Measurements from ENCODE around the gene SH2B2. TPM values are rescaled to one million over a fixed set of nuclear protein-coding genes. Genes with fewer than 3 reads are reported as not detected.
A peak's percentile ranks its signal among the peaks of the same experiment; 100 is the strongest.

SH2B2 gene
- total RNA-seq, 1 experiment from 2014 or later: 2.2 TPM

DNA sequence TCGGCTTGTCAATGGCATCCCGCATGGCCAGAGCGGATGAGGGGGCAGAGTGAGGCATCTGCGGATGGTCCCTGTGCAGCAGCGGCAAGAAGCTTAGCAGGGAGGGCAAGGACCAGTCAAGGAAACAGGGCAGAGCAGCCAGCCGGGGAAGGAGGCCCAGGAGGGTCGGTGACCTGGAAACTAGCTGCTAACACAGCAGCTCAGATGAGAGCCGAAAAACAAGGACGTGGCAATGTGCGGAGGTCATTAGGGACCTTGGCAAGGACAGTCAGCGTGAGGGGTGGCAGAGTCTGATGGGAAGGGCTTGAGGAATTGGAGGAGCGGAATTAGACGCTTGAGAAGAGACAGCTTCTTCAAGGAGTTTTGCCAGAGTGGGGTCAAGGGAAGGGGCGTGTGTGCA, 20.1 kb upstream of the SH2B2 start:
- DNase-seq (ENCODE audit: low read depth): peak; percentile 12

DNA sequence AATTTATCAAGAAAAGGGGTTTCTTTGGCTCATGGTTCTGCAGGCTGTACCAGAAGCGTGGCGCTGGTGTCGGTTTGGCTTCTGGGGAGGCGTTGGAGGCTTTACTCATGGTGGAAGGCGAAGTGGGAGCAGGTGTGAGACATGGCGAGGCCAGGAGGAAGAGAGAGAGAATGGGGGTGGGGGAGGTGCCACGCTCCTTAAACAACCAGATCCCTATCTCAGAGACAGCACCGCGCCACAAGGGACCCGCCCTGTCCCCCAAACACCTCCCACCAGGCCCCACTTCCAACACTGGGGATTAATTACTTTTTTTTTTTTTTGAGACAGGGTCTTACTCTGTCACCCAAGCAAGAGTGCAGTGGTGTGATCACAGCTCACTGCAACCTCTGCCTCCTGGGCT, 18.0 kb upstream of the SH2B2 start:
- peak; percentile 5 for DNase-seq (ENCODE audit: low read depth)

DNA sequence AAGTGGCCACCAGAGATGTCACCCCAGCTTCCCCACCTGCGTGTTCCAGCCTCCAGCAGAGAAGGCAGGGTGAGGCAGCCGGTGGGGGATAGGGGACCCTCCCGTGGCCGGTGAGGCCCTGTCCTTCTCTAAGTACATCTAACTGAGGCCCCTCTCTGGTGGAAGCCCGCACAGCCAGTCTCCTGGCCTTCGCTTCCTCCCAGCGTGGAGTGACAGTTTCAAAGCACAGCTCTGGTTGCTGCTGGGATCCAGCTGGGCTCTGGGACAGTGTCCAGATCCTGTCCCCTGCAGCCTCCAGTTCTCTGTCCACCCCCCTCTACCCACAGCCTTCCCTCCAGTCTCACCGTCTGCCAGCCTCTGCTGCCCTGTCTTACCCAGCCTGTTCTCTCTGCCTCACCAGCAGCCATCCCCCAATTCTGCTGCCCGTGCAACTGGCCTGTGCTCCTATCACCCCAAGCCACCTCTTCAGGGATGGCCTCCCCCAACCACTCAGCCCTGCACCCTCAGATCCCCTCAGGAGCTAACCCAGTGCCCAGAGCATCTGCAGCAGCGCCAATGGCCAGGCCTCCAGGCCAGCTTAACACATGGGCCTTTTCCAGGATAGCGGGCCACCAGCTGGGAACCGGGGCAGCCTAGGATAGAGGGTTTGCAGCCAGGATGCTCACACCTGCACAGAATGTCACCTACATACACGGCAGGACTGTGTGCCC, 16.3 kb upstream of the SH2B2 start:
- peak; percentile 4 for DNase-seq (ENCODE audit: low read depth)

DNA sequence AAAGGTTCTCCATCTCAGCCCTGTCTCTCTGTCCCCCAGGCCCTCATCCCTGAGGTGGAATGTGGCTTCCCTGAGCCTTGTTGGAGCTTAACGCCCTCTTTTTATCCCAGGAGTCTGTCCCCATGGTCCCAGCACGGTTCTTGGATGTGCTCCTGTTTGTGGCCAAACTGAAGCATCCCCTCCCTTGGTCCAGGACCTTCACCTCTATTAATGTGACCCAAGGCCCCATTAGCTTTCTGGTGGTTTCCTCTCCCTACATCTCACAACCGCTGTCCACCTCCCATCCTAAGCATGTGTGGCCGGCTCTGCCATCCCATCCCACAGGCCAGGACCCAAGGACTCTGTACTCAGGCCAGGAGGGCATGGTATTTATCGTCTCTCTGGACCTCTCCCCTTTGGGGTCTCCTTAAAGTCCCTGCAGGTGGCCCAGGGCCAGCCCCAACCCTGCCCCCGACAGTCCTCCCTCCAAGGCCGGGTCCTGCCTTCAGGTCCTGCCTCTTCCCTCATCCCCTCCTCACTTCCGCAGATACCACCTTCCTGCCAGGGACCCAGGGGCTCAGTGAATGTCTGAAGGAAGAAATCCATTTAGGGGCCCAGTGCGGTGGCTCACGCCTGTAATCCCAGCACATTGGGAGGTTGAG, 15.4 kb upstream of the SH2B2 start:
- no peak for DNase-seq (ENCODE audit: low read depth)

DNA sequence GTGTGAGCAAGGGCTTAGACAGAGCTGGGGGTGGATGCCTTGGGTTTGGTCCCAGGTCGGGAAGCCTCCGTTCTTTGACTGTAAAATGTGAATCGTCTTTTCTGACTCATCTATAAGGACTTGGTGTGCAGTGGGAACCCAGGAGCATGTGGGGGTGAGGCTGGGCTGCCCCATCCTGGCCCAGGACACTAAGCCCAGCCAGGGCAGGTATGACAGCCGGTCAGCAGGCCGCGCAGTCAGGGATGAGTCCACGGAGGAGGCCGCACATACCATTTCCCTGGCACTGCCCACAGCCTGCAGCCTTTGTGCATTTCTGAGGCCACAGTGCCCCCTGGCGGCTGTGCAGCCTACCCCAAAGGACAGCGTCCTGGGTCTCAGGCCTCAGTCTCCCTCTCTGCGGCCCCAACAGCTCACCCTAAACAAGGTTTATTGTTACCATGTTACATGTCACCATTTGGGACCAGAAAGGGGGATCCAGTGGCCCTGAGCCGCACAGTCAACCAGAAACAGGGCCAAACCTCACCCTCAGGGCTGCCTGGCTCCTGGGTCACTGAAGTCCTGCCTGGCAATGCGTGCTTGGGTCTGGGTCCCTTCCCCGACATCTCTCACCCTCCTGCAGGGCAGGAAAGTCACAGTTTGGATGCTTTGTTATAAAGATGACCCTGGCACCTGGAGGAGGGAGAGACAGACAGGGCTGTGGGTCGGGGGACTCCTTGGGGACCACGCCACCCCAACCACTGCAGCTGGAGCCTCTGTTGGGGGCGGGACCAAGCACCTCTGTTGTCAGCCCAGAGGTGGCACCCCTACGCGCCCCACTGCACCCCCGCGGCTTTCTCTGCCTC, 14.4 kb upstream of the SH2B2 start:
- peak; percentile 89 for DNase-seq (ENCODE audit: low read depth)

DNA sequence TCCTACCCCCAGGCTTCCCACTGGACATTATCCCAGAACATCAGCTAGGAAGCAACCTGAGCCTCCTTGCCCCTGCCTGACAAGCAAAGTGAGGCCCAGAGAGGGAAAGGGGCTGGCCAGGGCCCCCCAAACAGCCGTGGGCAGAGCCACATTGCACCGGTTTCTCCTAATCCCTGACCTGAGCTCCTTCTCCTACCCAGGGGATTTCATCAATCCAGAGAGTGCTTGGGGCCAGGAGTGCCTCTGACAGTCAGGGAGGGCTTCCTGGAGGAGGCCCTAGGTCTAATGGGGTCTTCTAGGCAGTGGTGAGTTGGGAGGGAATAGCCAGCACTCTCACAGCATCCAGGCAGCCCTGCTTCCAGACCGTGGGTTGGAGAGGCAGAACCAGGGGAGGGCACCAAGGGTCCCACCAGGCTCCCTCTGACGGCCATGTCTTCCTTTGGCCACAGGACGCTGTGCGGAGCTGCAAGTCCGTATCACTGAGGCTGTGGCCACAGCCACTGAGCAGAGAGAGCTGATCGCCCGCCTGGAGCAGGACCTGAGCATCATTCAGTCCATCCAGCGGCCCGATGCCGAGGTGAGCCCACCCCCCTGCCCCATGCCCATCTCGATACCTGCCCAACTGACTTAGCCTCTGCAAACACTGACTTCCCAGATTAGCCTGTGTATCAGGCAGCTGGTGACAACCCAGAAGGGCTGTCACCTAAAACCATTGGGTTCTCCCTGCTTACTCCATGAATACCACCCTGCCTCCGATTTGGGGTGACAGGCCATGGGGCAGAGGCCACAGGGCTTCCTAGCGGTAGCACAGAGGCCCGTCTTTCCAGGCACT, 13.5 kb upstream of the SH2B2 start:
- no peak for DNase-seq (ENCODE audit: low read depth)

GRCh38 chr7:102273749-102274712, 12.6 kb upstream of the SH2B2 start:
- peak; percentile 92 for DNase-seq (ENCODE audit: low read depth)

DNA sequence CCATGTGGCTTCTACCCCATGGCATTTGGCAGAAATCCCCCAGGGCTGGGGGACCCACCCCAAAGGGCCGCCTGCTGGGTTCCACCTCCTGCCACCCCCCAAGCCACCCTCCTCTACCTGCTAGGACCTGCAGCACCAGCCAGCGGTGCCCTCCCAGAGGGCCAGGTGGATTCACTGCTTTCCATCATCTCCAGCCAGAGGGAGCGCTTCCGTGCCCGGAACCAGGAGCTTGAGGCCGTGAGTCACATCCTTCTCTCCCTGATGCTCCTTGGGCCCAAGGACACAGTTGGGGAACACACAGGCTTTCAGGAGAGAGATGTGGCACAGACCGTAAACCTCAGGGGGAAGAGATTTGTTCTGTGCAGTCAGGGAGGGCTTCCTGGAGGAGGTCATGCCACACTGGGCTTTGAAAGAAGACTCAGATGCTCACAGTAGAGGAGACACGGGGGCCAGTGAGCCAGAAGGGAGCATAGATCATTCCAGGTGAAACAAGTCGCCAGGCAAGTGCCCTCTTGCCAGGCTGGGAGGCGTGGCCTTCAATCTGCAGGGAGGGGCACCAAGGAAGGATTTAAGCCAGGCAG, 11.5 kb upstream of the SH2B2 start:
- peak; percentile 46 for DNase-seq (ENCODE audit: low read depth)

DNA sequence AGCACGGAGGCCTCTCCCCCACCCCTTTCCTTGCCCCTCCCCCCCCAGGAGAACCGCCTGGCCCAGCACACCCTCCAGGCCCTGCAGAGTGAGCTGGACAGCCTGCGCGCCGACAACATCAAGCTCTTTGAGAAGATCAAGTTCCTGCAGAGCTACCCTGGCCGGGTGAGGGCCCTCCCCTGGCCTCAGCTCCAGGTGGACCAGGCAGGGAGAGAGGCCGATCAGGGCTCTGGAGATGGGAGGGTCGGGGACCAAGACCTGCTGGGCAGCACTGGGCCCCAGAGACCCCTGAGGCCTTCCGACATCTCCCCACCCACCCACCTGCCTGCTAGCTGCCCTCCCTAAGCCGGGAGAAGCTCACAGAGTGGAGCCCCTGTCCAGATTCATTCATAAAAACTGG, 8.8 kb upstream of the SH2B2 start:
- DNase-seq (ENCODE audit: low read depth): no peak

GRCh38 chr7:102279537-102280400, 6.9 kb upstream of the SH2B2 start:
- peak; percentile 81 for DNase-seq (ENCODE audit: low read depth)

DNA sequence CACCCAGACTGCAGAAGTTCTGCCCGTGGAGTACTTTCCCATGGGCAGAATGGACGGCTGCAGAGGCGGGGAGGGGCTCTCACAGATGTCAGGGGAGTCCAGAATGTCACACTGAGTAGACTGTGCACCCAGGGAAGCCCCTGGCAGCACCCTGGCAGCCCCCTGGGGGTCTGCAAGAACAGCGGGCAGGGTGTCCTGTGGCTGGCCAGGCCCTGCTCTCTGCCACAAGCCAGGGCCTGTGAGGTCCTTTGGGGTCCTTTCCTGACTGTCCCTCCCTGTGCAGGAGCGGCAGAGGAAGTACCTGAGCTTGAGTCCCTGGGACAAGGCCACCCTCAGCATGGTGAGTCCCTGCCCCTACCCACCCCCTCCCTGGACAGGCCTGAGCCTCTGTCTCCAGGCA, 6.1 kb upstream of the SH2B2 start:
- DNase-seq (ENCODE audit: low read depth): no peak

- DNase-seq (ENCODE audit: low read depth): no peak
Measured at GRCh38 chr7:102281785-102282184, 4.9 kb upstream of the SH2B2 start.

DNA sequence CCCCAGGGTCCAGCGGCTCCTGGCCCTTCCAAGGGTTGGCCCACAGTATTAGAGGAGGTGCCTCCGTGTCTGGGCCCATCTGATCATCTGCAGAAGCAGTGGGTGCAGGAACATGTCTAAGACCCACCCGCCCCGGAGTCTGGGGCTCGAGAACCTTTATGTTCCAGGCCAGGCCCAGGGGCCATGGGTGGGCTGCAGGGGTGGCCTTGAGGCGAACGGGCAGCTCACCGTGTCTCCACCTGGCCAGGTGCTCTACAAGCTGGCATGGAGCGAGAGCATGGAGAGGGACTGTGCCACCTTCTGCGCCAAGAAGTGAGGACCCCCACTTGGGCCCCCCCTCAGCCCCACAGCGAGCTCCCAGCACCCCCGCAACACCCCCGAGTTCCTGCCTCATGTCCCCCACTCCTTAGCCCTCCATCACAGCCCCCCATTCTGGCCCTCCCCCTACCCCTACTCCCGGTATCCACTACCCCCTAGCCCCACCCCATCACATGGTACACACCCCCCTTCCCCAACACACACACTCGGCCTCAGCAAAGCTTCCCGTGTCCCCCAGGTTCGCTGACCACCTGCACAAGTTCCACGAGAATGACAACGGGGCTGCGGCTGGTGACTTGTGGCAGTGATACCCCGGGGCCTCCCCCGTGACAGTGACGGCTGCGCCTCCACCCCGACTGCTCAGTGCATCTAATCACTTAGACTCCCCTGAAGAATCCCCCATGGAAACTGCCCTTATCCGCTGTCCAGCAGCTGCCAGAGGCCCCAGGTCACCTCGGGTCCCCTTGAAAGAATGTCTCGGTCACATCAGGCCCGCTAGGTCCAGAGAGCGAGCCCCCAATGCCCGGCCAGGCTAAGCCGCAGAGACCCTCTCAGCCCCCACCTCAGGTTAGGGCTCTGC, 4.0 kb upstream of the SH2B2 start:
- DNase-seq (ENCODE audit: low read depth): no peak

DNA sequence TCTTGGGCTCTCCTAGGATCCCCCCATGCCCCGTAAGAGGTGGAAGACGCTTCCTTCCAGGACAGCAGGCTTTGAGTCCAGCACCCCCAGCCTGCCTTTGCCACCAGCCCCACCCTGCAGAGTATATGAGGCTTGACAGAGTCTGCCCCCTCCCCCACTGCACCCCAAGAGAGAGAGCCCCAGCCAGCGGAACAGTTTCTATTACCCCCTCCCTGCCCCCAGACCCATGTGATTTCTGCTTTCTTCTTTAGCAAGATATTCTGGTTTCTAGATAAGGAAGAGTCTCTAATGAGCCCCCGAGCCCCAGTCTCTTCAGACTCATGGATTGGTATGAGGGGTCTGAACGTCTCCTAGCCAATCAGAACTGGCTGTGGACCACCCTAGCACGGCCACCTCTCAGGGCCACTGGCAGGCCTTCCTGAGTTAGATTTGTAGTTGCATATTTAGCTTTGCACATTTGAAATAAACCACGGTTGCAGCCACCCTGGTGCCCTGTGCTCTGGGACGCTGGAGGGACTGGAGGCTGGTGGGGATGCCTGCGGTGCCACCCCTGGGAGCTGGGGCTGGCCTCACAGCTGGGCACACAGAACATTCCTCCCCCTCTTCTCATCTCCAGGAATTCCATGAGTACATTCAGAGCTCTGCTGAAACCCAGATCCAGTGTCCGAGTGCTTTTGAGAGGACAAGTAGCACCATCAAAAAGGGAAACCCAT, 3.0 kb upstream of the SH2B2 start:
- no peak for DNase-seq (ENCODE audit: low read depth)

DNA sequence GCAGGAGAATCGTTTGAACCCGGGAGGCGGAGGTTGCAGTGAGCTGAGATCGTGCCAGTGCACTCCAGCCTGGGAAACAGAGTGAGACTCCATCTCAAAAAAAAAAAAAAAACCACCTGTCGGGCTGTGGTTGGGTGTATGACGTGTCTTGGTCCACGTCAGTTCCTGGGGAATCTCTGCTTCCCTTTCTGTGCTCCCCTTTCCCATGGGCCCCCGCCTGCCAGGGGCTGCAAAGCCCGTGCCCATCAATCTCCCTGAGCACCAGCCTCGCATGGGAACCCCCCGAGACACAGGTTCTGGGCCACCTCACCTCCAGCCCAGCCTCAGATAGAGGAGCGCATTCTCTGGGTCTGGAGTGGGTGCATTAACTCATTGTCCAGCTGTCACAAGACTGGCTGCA, 2.3 kb upstream of the SH2B2 start:
- peak; percentile 84 for DNase-seq (ENCODE audit: low read depth)

GRCh38 chr7:102284891-102285539, 1.7 kb upstream of the SH2B2 start:
- no peak for DNase-seq (ENCODE audit: low read depth)

Data from Daoy (cell line).